ENCODE measurements around the gene RERG. TPM values are rescaled to one million over a fixed set of nuclear protein-coding genes. Genes with fewer than 3 reads are reported as not detected.

RERG gene
- total RNA-seq, 1 experiment from 2014 or later: not detected

GRCh38 chr12:15171012-15171655, 50.1 kb downstream of the RERG start:
- CTCF ChIA-PET: no interaction called here
- TF ChIP-seq TCF7L2 (IDR thresholded peaks at IDR 0.05; ENCODE audit: low read depth, low read length): no peak
- no peak for TF ChIP-seq POLR2AphosphoS5 (IDR thresholded peaks at IDR 0.05; ENCODE audit: low read depth, low read length)
- TF ChIP-seq REST (IDR thresholded peaks at IDR 0.05; ENCODE audit: insufficient read depth in 1 of 2, low read depth in 2 of 2, low read length in 1 of 2): no peak
- TF ChIP-seq SIN3A (IDR thresholded peaks at IDR 0.05; ENCODE audit: borderline replicate concordance, insufficient read depth, low read depth, low read length): no peak
- TF ChIP-seq, protein P1, sequence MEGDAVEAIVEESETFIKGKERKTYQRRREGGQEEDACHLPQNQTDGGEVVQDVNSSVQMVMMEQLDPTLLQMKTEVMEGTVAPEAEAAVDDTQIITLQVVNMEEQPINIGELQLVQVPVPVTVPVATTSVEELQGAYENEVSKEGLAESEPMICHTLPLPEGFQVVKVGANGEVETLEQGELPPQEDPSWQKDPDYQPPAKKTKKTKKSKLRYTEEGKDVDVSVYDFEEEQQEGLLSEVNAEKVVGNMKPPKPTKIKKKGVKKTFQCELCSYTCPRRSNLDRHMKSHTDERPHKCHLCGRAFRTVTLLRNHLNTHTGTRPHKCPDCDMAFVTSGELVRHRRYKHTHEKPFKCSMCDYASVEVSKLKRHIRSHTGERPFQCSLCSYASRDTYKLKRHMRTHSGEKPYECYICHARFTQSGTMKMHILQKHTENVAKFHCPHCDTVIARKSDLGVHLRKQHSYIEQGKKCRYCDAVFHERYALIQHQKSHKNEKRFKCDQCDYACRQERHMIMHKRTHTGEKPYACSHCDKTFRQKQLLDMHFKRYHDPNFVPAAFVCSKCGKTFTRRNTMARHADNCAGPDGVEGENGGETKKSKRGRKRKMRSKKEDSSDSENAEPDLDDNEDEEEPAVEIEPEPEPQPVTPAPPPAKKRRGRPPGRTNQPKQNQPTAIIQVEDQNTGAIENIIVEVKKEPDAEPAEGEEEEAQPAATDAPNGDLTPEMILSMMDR (IDR thresholded peaks at IDR 0.05): no peak
- no peaks in the 10 kb centered on the region for H3K27me3 ChIP-seq (ENCODE audit: control insufficient read depth, insufficient read depth, low read length)
- intact Hi-C loops (cut with micrococcal nuclease; ENCODE audit: unreplicated experiment): no loop called here
- no TSS peak for BruUV-seq (replicated peaks)
- H3K9me3 ChIP-seq (ENCODE audit: control insufficient read depth, insufficient read depth, low read depth, low read length): no peaks in the 10 kb centered on the region
- no peaks in the 10 kb centered on the region for H3K36me3 ChIP-seq (ENCODE audit: control insufficient read depth, insufficient read depth, low read length)
- POLR2A ChIA-PET: no interaction called here
- no peak overlapping the region for H3K4me3 ChIP-seq (ENCODE audit: low read depth in 2 of 2, low read length in 2 of 2)
- no peaks in the 10 kb centered on the region for H3K4me1 ChIP-seq (ENCODE audit: control insufficient read depth, insufficient read depth, low read length)
- DNase-seq (ENCODE audit: low read depth, low spot score): no peak
- in situ Hi-C loops (cut with HindIII; ENCODE audit: low pct_unique_long_range_greater_than_20kb, low sequenced_read_pairs): no loop called here
- no peak overlapping the region for H3K27ac ChIP-seq (ENCODE audit: low read length)
- ATAC-seq: no peak

DNA sequence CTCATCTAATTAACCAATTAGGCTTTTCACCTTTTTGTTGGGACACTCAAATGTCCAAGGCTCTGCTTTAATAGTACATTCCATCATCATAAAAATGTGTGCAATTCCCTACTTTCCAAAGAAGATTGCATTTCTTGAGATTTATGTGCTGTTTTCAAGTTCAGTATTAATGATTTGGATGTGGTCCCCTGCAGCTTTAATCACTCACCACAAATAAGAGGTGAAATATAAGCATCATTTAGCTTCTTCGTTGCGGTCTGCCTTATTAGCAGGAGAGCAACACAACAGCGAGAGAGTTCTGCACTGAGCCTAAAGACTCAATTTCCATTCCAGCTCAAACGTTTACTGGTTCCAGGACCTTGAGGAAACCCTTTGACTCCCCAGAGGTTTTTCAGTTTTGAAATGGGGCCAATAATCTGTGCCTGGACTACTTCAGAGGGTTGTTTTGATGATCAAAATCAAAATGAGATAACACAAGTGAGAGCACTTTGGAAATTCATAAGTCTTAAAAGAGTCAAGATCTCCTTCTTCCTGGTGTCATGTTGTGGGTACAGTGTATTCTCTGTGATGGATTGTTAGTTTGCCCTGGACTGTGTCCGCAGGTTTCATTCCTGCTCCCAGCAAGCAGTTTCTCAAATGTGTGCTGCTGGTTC, 53.1 kb downstream of the RERG start:
- no peaks in the 10 kb centered on the region for H3K36me3 ChIP-seq (ENCODE audit: control insufficient read depth, insufficient read depth, low read length)
- POLR2A ChIA-PET: no interaction called here
- BruUV-seq (replicated peaks): no TSS peak
- DNase-seq (ENCODE audit: low read depth, low spot score) (no peak), ATAC-seq (no peak)
- no peak for TF ChIP-seq REST (IDR thresholded peaks at IDR 0.05; ENCODE audit: insufficient read depth in 1 of 2, low read depth in 2 of 2, low read length in 1 of 2)
- TF ChIP-seq POLR2AphosphoS5 (IDR thresholded peaks at IDR 0.05; ENCODE audit: low read depth, low read length): no peak
- TF ChIP-seq, protein P1 (IDR thresholded peaks at IDR 0.05): no peak
- CTCF ChIA-PET: no interaction called here
- in situ Hi-C loops (cut with HindIII; ENCODE audit: low pct_unique_long_range_greater_than_20kb, low sequenced_read_pairs) (no loop called here), intact Hi-C loops (cut with micrococcal nuclease; ENCODE audit: unreplicated experiment) (no loop called here)
- no peaks in the 10 kb centered on the region for H3K9me3 ChIP-seq (ENCODE audit: control insufficient read depth, insufficient read depth, low read depth, low read length)
- H3K27ac ChIP-seq (ENCODE audit: low read length): no peak overlapping the region
- H3K4me1 ChIP-seq (ENCODE audit: control insufficient read depth, insufficient read depth, low read length): no peaks in the 10 kb centered on the region
- H3K4me3 ChIP-seq (ENCODE audit: low read depth in 2 of 2, low read length in 2 of 2): no peak overlapping the region
- H3K27me3 ChIP-seq (ENCODE audit: control insufficient read depth, insufficient read depth, low read length): no peaks in the 10 kb centered on the region

Measured in Panc1 (cell line).